GM23338 (cell line): Measurements from ENCODE around the gene ATAD2B. TPM values are rescaled to one million over a fixed set of nuclear protein-coding genes. Genes with fewer than 3 reads are reported as not detected.

ENCODE experiments used
- ATAC-seq: fragments of 200-7000 bp; cut with Tn5 transposase; 3 replicates; pipeline ENCODE4 v1.9.1; 2020
- DNase-seq: peaks from one replicate; pipeline ENCODE4 v3.0.0-alpha.2; 2015; ENCODE audit warnings: low spot score
- H2AFZ ChIP-seq: fragments of 200-600 bp; sonication (generic); 2 replicates; pipeline ENCODE4 v1.8.0; 2016; ENCODE audit warnings: antibody characterized with exemption, mild to moderate bottlenecking, moderate library complexity
- H3F3A ChIP-seq: fragments of 200-600 bp; sonication (generic); replicated peaks from 2 replicates; pipeline ENCODE4 v1.8.0; 2017; ENCODE audit warnings: antibody characterized with exemption, mixed run types, low read depth
- H3K27ac ChIP-seq: fragments of 200-600 bp; sonication (generic); 2 replicates; pipeline ENCODE4 v1.6.1; 2016; ENCODE audit warnings: low read depth
- H3K27me3 ChIP-seq: fragments of 200-600 bp; sonication (generic); 2 replicates; pipeline ENCODE4 v1.8.0; 2016; ENCODE audit warnings: mild to moderate bottlenecking, mixed run types, moderate library complexity; ENCODE audit not compliant: insufficient read depth
- H3K36me3 ChIP-seq: fragments of 200-600 bp; sonication (generic); 2 replicates; pipeline ENCODE4 v1.8.0; 2016; ENCODE audit warnings: mild to moderate bottlenecking; ENCODE audit not compliant: insufficient read depth
- H3K4me1 ChIP-seq: fragments of 200-600 bp; sonication (generic); 2 replicates; pipeline ENCODE4 v1.8.0; 2016; ENCODE audit warnings: mild to moderate bottlenecking, moderate library complexity; ENCODE audit not compliant: insufficient read depth
- H3K4me2 ChIP-seq: fragments of 200-600 bp; sonication (generic); 2 replicates; pipeline ENCODE4 v1.7.1; 2017; ENCODE audit warnings: mixed run types
- H3K4me3 ChIP-seq: fragments of 200-600 bp; sonication (generic); 2 replicates; pipeline ENCODE4 v1.6.1; 2016; ENCODE audit warnings: mixed run types
- H3K79me2 ChIP-seq: fragments of 200-600 bp; sonication (generic); replicated peaks from 2 replicates; pipeline ENCODE4 v1.8.0; 2017; ENCODE audit warnings: mild to moderate bottlenecking; ENCODE audit not compliant: insufficient read depth
- H3K9me2 ChIP-seq: fragments of 200-600 bp; sonication (generic); 2 replicates; pipeline ENCODE4 v1.8.0; 2017; ENCODE audit not compliant: insufficient read depth
- H4K20me1 ChIP-seq: fragments of 200-600 bp; sonication (generic); replicated peaks from 2 replicates; pipeline ENCODE4 v1.8.0; 2017; ENCODE audit warnings: mild to moderate bottlenecking; ENCODE audit not compliant: insufficient read depth
- H3K27ac Mint-ChIP-seq: 2 replicates; pipeline ENCODE4 v1.8.0; 2020; ENCODE audit warnings: inconsistent platforms, mild to moderate bottlenecking, moderate library complexity, mixed read lengths
- H3K27me3 Mint-ChIP-seq: 3 replicates; pipeline ENCODE4 v1.8.0; 2022; ENCODE audit warnings: low read depth, mild to moderate bottlenecking, moderate library complexity, mixed read lengths, inconsistent platforms; ENCODE audit not compliant: insufficient read depth, poor library complexity
- H3K36me3 Mint-ChIP-seq: 3 replicates; pipeline ENCODE4 v1.8.0; 2021; ENCODE audit warnings: low read depth, mild to moderate bottlenecking, inconsistent platforms, moderate library complexity, mixed read lengths
- H3K4me1 Mint-ChIP-seq: 3 replicates; pipeline ENCODE4 v1.8.0; 2020; ENCODE audit warnings: mild to moderate bottlenecking, inconsistent platforms, mixed read lengths
- H3K4me3 Mint-ChIP-seq: 3 replicates; pipeline ENCODE4 v1.8.0; 2021; ENCODE audit warnings: moderate library complexity, mild to moderate bottlenecking, inconsistent platforms, mixed read lengths
- H3K9me3 Mint-ChIP-seq: 3 replicates; pipeline ENCODE4 v1.8.0; 2020; ENCODE audit warnings: moderate library complexity, mild to moderate bottlenecking, inconsistent platforms, mixed read lengths
- CREB1 ChIP-seq: fragments of 250-450 bp; sonication (Bioruptor Pico); IDR thresholded peaks from 2 replicates; pipeline ENCODE4 v1.5.0; 2020; ENCODE audit warnings: low read depth, mild to moderate bottlenecking, moderate library complexity
- ETS1 ChIP-seq: IDR thresholded peaks from 2 replicates; pipeline ENCODE4 v1.6.1; 2016; ENCODE audit warnings: antibody characterized with exemption
- EZH2phosphoT487 ChIP-seq: fragments of 200-600 bp; sonication (generic); IDR thresholded peaks from one replicate; pipeline ENCODE4 v1.8.1; 2018; ENCODE audit warnings: antibody characterized with exemption; ENCODE audit not compliant: unreplicated experiment
- NANOG ChIP-seq: IDR thresholded peaks from 2 replicates; pipeline ENCODE4 v1.6.1; 2016; ENCODE audit warnings: antibody characterized with exemption, borderline replicate concordance
- POLR2AphosphoS5 ChIP-seq: IDR thresholded peaks from 2 replicates; pipeline ENCODE4 v1.6.1; 2016; ENCODE audit warnings: antibody characterized with exemption, low read depth
- ZNF114 ChIP-seq: fragments of 250-450 bp; sonication (Bioruptor Pico); IDR thresholded peaks from 2 replicates; pipeline ENCODE4 v1.5.0; 2020; ENCODE audit warnings: mild to moderate bottlenecking, moderate library complexity
- polyA plus RNA-seq: library from polyadenylated mRNA; unstranded; fragments of >200 nt; fragmentation: Nextera tagmentation; extraction: Ambion mirVana; gene quantifications from 2 replicates; pipeline ENCODE4 v1.2.1, GENCODE V29; 2016
- total RNA-seq: library from RNA; depleted of rRNA; stranded (reverse); fragments of >200 nt; shearing (Covaris generic); gene quantifications from 2 replicates; pipeline ENCODE4 v1.2.3, GENCODE V29; 2014
- TF ChIP-seq, protein P1 (sequence below): IDR thresholded peaks from one replicate; pipeline ENCODE4 v1.6.1; 2018; ENCODE audit warnings: antibody characterized with exemption; ENCODE audit not compliant: unreplicated experiment

ATAD2B gene
- total and polyA plus RNA-seq, 2 experiments from 2014 or later: 12.4 to 19.3 TPM

- TF ChIP-seq EZH2phosphoT487 (no peak), CREB1 (CRISPR knock-in tag) (no peak), ETS1 (no peak), ZNF114 (CRISPR knock-in tag) (no peak), NANOG (no peak)
- TF ChIP-seq, protein P1, sequence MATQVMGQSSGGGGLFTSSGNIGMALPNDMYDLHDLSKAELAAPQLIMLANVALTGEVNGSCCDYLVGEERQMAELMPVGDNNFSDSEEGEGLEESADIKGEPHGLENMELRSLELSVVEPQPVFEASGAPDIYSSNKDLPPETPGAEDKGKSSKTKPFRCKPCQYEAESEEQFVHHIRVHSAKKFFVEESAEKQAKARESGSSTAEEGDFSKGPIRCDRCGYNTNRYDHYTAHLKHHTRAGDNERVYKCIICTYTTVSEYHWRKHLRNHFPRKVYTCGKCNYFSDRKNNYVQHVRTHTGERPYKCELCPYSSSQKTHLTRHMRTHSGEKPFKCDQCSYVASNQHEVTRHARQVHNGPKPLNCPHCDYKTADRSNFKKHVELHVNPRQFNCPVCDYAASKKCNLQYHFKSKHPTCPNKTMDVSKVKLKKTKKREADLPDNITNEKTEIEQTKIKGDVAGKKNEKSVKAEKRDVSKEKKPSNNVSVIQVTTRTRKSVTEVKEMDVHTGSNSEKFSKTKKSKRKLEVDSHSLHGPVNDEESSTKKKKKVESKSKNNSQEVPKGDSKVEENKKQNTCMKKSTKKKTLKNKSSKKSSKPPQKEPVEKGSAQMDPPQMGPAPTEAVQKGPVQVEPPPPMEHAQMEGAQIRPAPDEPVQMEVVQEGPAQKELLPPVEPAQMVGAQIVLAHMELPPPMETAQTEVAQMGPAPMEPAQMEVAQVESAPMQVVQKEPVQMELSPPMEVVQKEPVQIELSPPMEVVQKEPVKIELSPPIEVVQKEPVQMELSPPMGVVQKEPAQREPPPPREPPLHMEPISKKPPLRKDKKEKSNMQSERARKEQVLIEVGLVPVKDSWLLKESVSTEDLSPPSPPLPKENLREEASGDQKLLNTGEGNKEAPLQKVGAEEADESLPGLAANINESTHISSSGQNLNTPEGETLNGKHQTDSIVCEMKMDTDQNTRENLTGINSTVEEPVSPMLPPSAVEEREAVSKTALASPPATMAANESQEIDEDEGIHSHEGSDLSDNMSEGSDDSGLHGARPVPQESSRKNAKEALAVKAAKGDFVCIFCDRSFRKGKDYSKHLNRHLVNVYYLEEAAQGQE: no peak
Observed at GRCh38 chr2:23836505-23836904, 90.4 kb downstream of the ATAD2B start (continued).

DNA sequence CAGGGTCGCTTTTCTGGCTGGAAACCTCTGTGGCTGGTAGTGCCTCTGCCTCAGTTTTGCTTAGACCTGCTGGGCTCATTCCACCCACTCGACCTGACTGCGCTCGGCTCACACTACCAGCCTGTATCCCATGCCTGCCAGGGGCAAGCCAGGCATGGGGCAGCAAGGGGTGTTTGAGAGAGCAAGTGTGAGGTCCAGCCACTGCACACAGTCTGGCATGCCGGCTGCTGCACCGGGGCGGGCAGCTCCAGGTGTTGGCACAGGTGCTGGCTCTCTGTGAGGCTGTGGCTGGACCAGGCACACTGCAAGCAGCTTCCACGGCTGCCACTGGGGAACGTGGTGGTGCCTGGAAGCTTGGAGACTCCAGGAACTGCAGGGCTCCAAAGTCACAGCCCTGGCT is 90.9 kb downstream of the ATAD2B start:
- no peak for ATAC-seq
- H3K36me3 Mint-ChIP-seq: peaks cover 33% of the 10 kb centered on the region

More for the DNA sequence above, 90.9 kb downstream of the ATAD2B start:
- DNase-seq: no peak
- H3K27me3 ChIP-seq: no peaks in the 10 kb centered on the region
- no peak overlapping the region for H2AFZ ChIP-seq
- H3K4me2 ChIP-seq: no peak overlapping the region
- no peaks in the 10 kb centered on the region for H3F3A ChIP-seq
- no peak overlapping the region for H3K27ac ChIP-seq
- no peaks in the 10 kb centered on the region for H3K79me2 ChIP-seq
- H3K9me2 ChIP-seq: no peaks in the 10 kb centered on the region
- H3K27me3 Mint-ChIP-seq: peaks cover 2% of the 10 kb centered on the region
- H3K4me3 Mint-ChIP-seq: no peak overlapping the region
- H3K4me1 Mint-ChIP-seq: no peaks in the 10 kb centered on the region
- H3K4me1 ChIP-seq: no peaks in the 10 kb centered on the region
- H3K4me3 ChIP-seq: no peak overlapping the region
- H3K36me3 ChIP-seq: no peaks in the 10 kb centered on the region
- no peaks in the 10 kb centered on the region for H4K20me1 ChIP-seq
- no peak for TF ChIP-seq POLR2AphosphoS5
- TF ChIP-seq, protein P1: no peak
- H3K27ac Mint-ChIP-seq: no peak overlapping the region
- H3K9me3 Mint-ChIP-seq: peaks cover 24% of the 10 kb centered on the region; the same call in 2 of the 3 replicates
